Stimulated activated CD4-positive, alpha-beta T cell treated with anti-CD3 and anti-CD28 coated beads, TNF-alpha, amount 100 ng/mL, for 4 hours (primary cell): ENCODE measurements around the gene NFKBIB.
"Not testable (repeated sequence)": the region's sequence is repeated elsewhere in the genome, so short reads cannot be mapped to it uniquely, and the experiment has no call there.

ENCODE experiments used
- DNase-seq, 3 experiments: peaks; one replicate each; pipeline ENCODE4 v3.0.0-alpha.2; 2020; ENCODE audit warnings: low read depth in 3 of 3

NFKBIB gene

GRCh38 chr19:38928391-38929001 lies 28.7 kb downstream of the NFKBIB start:
- no peak for DNase-seq

DNA sequence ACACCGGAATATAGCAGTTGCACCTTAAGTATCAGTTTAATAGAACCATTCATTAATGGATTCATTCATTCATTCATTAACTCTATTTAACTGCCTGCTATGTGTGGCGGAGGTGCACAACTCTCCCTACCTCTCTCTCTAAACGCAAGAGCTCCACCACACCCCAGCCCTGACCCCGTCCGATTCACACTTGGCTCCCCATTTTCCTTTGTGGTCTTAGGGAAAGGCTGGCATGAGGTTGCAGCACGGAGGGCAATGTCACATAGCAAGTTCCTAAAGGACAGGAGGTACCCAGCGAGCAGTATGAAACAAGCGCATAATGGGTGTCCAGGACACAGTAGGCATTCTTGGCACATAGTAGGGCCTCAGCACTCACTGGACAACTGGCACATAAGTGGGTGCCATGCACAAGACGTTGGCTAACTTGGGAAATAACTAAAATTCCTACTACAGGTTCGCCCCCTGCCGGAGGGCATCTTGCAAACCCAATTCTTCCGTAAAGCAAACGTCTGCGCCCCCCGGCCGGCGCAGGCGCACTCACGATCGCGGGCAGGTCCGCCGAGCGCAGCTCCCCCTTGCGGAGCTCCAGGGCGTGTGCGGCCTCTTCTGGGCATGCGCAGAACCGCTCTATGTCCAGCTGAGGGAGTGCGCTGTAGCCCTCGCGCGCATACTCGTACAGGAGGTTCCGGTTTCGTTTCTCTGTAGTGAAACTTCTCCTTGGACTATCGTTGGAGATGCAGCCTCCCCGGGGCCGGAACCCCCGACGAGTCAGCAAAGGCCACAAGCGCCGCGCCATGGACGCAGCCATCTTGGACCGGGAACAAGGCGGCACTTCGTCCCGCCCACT lies 30.4 kb downstream of the NFKBIB start, which contains the start of gene SARS2:
Gene SARS2, minus strand, starts transcription at position 835 of the 847 bp plus-strand sequence. Its CDS starts 27 bp downstream, at position 808.
- peak in 2 of 3 experiments; percentile 85 to 94 for DNase-seq

DNA sequence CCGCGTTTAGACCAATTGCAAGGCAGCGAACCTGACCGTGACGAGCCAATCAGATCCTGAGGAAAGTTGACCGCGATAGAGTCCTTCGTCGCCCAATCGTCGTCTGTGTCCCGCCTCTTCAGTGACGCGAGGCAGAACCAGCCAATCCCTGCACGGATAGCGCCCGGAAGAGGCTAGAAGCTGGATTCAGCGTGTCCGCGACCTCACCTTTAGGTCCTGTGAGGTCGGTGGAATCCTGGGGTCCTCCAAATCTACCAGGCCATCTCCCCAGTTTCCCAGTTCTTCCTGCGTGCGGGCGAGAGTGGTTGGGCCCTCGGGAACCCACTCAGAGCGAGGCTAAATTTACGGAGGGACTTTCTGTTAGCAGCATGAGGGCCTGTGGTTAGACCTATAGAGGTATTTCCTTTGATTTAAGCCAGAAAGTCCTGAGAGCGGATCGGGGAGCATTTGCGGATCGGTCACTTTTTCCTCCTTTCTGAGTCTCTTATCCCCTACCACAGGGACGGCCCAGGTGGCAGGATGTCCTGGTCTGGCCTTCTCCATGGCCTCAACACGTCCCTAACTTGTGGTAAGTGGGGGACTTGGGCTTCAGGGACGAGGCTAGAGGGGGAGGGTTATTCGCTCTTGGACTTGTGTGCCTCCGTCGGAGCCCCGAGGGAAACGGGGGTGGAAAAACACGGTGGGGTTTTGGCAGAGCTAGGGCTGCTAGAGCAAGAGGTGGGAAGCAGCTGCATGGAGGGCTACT lies 31.2 kb downstream of the NFKBIB start, which contains the start of gene MRPS12:
Gene MRPS12, plus strand, starts transcription at position 169 of the 745 bp plus-strand sequence. Its CDS starts 351 bp downstream, at position 520.
- peak in 2 of 3 experiments; percentile 97 for DNase-seq

DNA sequence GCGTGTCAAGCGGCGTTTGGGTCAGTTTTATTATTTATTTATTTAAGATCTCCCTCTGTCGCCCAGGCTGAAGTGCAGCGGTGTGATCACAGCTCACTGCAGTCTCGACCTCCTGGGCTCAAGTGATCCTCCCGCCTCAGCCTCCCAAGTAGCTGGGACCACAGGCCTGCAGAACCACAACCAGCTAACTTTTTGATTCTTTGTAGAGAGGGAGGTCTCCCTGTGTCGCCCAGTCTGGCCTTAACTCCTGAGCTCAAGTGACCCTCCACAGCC lies 31.7 kb downstream of the NFKBIB start:
- no peak for DNase-seq

- DNase-seq: peak in 1 of 3 experiments; percentile 14
Measured at GRCh38 chr19:38932425-38933179, 32.8 kb downstream of the NFKBIB start.

GRCh38 chr19:38933544-38933943 lies 33.8 kb downstream of the NFKBIB start:
- no peak for DNase-seq

DNA sequence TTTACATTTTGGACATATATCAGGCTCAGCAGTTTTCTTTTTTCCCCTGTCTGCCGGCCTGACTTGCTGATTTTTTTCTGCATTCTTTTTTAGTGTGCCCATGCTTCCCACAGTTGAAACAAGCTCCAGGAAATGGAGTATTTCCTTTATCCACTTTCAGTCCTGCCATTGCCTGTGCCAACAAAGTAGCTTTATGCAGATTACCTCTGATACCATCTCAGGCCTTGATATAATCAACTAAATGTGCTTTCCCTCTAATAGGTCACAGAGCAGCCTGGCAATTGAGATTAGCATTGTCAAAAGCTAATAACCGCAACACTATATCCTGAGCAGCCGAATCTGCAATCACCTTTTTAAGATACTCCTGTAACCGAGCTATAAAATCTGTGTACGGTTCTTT lies 40.2 kb downstream of the NFKBIB start:
- no peak for DNase-seq

DNA sequence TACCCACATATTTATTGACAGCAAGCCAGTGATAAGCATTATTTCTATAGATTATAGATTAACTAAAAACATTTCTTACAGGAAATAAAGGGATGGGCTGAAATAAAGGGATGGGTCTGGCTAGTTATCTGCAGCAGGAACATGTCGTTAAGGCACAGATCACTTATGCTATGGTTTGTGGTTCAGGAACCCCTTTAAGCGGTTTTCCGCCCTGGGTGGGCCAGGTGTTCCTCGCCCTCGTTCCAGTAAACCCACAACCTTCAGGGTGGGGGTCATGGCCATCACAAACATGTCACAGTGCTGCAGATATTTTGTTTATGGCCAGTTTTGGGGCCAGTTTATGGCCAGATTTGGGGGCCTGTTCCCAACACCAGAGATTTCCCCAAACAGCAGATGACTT lies 41.7 kb downstream of the NFKBIB start:
- not testable (repeated sequence) for DNase-seq

DNA sequence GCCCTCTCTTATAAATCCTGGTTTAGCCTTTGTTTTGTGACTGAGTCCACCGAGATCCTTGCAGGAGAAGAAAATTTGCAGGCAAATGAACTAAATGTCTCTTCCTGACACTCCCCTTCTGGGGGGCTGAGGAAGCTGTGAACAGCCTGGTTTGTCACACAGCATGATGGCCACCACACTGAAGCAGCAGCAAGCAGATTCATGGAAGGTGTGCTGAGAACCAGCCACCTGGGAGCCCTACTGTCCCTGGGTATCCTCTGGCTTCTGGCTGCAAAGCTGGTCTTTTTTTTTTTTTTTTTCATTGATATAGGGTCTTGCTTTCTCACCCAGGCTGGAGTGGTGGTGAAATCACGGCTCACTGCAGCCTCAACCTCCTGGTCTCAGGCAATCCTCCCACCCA lies 42.2 kb downstream of the NFKBIB start:
- DNase-seq: no peak

DNA sequence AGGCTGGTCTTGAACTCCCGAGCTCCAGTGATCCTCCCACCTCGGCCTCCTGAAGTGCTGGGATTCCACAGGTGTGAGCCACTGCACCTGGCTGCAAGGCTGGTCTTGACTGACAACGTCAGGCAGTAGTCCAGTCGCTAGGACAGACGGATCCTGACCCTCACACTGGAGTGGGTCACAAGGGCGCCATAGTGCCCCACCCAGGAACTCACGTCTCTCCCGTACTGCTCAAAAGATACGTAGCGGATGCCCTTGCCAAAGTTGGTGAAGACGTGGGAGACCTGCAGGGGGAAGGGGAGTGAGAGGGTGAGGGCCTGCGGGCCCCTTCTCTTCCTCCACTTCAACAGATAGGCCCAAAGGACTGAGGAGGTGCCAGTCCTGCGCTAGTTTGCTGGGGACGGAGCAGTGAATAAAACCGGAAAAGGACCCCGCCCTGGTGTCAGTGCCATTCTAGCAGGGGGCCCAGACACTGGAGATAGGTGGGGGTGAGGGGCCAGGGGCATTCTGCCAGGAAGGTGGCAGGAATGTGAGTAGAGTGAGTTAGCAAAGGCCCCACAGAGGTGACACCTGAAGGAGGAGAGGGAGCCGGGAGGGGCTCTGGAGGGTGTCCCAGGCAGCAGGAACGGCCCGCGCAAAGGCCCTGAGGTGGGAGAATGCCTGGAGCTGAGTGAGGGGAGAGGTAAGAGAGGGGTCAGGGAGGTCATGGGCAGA lies 42.9 kb downstream of the NFKBIB start:
- DNase-seq: no peak

DNA sequence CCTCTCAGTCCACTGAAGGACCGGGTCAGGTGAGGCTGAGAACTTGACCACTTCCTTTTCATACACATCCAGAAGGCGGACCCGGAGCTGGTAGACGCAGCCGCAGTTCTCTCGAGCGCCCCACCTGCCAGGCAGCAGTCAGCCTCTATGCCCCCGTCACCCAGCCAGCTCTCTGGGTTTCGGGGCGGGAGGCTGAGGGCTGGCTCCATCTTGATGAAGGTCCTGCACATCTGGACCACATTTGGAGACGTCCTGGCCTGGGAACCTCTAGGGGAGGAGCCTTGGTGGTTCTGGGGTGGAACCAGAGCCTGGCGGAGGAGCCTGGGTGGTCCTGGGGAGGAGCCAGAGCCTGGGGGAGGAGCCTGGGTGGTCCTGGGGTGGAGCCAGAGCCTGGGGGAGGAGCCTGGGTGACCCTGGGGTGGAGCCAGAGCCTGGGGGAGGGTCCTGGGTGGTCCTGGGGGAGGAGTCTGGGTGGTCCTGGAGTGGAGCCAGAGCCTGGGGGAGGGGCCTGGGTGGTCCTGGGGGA lies 45.3 kb downstream of the NFKBIB start:
- DNase-seq: no peak

DNA sequence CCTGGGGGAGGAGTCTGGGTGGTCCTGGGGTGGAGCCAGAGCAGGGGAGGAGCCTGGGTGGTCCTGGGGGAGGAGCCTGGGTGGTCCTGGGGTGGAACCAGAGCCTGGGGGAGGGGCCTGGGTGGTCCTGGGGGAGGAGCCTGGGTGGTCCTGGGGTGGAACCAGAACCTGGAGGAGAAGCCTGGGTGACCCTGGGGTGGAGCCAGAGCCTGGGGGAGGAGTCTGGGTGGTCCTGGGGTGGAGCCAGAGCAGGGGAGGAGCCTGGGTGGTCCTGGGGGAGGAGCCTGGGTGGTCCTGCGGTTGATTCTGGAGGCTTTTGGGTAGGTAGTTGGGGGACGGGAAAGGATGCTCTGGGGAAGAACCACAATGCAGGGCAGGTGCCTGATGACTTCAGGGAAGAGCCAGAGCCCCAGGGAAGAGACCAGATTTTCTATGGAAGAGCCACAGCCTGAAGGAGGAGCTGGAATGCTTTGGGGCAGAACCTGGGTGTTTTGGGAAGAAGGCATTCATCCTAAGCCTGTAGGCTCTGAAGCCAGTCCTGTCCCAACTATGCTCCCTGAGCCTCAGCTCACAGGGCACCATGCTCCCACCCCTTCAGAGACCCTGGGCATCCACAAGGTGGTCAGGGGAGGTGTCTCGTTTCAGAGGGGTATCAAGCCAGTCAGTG lies 45.9 kb downstream of the NFKBIB start:
- DNase-seq: no peak

DNA sequence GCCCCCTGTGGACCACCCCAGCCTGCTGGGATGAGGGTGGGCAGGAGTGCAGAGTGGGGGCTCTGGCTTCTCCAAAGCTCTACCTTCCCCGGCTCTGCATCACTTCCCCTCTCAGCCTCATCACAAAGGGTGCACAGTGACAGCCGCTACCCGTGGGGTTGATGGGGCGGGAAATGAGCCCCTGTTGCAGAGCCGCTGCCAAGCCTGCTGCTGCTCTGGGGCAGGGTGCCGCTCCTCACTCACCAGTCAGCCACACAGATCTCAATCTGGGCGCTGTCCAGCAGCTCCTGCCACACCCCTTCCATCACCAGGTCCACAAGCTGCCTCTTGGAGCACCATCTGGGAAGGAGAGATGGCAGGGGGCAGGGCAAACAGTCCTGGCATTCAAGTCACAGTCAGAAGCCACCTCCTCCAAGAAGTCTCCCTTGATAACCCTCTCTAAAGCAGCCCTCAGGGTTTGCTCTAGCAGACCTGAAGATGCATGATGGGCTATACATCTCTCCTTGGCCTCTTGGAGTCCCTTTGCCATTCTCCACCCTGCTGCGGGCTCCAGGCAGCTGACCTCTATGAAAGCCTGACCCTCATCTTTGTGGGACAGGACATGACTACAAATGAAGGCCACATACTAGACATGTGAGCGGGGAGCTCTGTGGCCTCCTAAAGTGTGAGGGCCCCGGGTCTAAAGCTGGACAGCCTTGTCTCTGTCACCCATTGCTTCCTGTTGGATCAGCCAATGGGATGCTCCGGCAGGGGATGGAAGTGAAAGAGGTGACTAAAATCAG lies 46.7 kb downstream of the NFKBIB start:
- no peak for DNase-seq

DNA sequence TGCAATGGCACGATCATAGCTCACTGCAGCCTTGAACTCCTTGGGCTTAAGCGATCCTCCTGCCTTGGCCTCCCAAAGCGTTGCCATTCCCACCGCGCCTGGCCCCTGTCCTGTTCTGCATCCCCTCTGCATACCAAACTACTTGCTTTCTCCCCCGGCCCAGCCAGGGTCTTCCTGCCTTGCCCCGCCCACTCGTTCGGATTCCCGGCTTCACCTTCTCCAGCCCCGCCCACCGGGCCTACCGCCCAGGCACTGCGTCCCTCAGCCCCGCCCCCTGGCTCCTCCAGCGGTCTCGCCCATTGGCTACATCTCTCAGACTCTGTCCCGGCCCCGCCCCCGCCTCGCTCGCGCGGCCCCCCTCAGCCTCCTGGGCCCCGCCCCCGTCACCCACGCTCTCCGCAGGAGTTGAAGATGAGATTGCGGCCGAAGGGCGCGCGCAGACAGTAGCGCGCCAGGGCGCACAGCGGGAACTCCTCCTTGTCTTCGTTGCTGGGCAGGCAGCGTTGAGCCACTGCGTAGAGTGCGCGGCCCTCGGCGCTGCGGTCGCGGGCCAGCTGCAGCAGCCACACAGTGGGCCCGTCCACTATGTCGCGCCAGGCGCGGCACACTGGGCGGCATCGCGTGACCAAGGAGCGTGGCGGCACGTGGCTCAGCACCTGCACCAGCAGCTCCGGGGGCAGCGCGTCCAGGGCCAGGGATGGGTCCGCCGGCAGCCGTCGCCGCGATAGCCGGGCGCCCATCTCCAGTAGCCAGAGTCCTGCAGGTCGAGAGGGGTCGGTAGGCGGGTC lies 50.0 kb downstream of the NFKBIB start:
- DNase-seq: peak; percentile 60 to 80 (median 76)

DNA sequence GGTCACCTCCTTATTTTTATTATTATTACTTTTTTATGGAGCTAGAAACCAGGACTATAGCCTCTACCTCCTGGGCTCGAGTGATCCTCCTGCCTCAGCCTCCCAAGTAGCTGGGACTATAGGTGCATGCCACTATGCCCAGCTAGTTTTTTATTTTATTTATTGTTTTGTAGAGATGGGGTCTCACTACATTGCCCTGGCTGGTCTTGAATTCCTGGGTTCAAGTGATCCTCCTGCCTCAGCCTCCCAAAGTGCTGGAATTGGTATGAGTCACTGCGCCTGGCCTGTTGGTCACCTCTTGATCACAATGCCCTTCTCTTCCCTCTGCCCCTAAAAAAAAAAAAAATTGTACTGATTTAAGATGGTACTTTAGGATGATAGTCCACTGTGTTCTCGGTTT lies 51.4 kb downstream of the NFKBIB start:
- no peak for DNase-seq

- DNase-seq: no peak
Measured at GRCh38 chr19:38952395-38953165, 52.8 kb downstream of the NFKBIB start.

DNA sequence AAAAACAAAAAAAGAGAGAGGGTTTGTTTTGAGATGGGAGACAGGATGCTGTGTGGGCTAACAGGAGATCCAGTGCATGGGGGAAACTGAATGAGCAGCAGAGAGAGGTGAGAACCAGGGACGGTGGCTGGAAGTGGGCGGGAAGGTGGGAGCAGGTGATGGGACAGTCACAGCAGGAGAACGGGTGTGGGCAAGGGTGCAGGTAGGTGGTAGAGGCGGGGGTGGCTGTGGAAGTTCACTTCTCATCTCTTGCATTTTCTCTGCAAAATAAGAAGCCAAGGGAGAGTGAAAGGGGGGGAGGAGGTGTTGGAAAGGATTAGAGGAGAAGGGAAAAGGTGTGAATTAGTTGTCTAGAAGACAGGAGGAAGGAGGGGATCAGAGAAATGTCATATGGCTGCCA lies 53.9 kb downstream of the NFKBIB start:
- no peak for DNase-seq

- DNase-seq: no peak
Measured at GRCh38 chr19:38956264-38956663, 56.5 kb downstream of the NFKBIB start.
